ENCODE results near the gene ASXL2.
"Not testable (repeated sequence)": the region's sequence is repeated elsewhere in the genome, so short reads cannot be mapped to it uniquely, and the experiment has no call there.

The ASXL2 gene

DNA sequence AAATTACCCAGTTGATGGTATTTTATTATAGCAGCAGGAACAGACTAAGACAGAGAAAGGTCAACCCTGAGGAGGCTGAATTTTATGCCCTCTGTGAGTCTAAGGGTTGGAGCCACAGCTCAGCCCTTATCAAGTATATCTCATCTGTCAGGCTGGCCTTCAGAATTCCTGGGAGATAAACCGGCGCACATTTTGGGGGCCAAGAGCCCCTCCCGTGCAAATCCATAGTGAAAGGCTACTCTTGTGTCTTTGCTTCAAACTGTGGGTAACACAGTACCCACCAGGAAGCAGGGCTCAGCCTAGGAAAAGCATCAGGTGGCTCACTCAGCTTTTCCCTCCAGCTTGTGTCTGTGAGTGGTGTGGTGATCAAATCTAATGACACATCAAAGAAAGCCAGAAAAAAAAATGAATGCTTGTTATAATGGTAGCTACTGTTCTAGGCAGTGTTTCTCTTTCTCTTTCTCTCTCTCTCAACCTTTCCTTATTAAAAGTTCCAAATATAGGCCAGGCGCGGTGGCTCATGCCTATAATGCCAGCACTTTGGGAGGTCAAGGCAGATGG lies 25.0 kb upstream of the ASXL2 start:
- H3K4me3 ChIP-seq (ENCODE audit: low read length): no peak overlapping the region
- no peak for TF ChIP-seq ZNF274 (IDR thresholded peaks at IDR 0.05; ENCODE audit: low read depth, low read length)

GRCh38 chr2:25899404-25899970 lies 21.2 kb upstream of the ASXL2 start:
- H3K4me3 ChIP-seq (ENCODE audit: low read length): no peak overlapping the region
- TF ChIP-seq ZNF274 (IDR thresholded peaks at IDR 0.05; ENCODE audit: low read depth, low read length): no peak

GRCh38 chr2:25897506-25897905 lies 19.2 kb upstream of the ASXL2 start:
- no peak for TF ChIP-seq ZNF274 (IDR thresholded peaks at IDR 0.05; ENCODE audit: low read depth, low read length)
- H3K4me3 ChIP-seq (ENCODE audit: low read length): no peak overlapping the region

- H3K4me3 ChIP-seq (ENCODE audit: low read length): not testable (repeated sequence)
Observed at GRCh38 chr2:25896308-25896707, 18.0 kb upstream of the ASXL2 start.

- TF ChIP-seq ZNF274 (IDR thresholded peaks at IDR 0.05; ENCODE audit: low read depth, low read length): no peak
- no peak overlapping the region for H3K4me3 ChIP-seq (ENCODE audit: low read length)
Observed at GRCh38 chr2:25895610-25896009, 17.3 kb upstream of the ASXL2 start.

- H3K4me3 ChIP-seq (ENCODE audit: low read length): no peak overlapping the region
- no peak for TF ChIP-seq ZNF274 (IDR thresholded peaks at IDR 0.05; ENCODE audit: low read depth, low read length)
Observed at GRCh38 chr2:25895018-25895417, 16.7 kb upstream of the ASXL2 start.

- no peak for TF ChIP-seq ZNF274 (IDR thresholded peaks at IDR 0.05; ENCODE audit: low read depth, low read length)
- H3K4me3 ChIP-seq (ENCODE audit: low read length): no peak overlapping the region
Observed at GRCh38 chr2:25894135-25894830, 16.0 kb upstream of the ASXL2 start.

GRCh38 chr2:25891672-25892071 lies 13.4 kb upstream of the ASXL2 start:
- H3K4me3 ChIP-seq (ENCODE audit: low read length): no peak overlapping the region
- no peak for TF ChIP-seq ZNF274 (IDR thresholded peaks at IDR 0.05; ENCODE audit: low read depth, low read length)

- TF ChIP-seq ZNF274 (IDR thresholded peaks at IDR 0.05; ENCODE audit: low read depth, low read length): no peak
- H3K4me3 ChIP-seq (ENCODE audit: low read length): no peak overlapping the region
Observed at GRCh38 chr2:25887624-25888242, 9.4 kb upstream of the ASXL2 start.

DNA sequence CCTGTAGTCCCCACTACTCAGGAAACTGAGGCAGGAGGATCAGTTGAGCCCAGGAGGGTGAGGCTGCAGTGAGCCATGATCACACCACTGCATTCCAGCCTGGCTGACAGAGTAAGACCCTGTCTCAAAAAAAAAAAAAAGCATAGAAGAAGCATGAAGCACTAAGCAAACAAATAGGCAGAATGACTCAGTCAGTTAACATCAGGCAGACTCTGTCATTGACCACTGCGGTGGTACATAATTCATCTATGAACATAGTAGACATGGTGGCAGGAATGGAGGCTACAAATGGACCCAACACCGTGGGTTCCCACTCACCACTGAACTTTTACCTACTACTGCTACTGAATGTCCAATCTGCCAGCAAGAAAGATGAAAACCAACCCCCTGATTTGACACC lies 7.6 kb upstream of the ASXL2 start:
- TF ChIP-seq ZNF274 (IDR thresholded peaks at IDR 0.05; ENCODE audit: low read depth, low read length): no peak
- H3K4me3 ChIP-seq (ENCODE audit: low read length): no peak overlapping the region

DNA sequence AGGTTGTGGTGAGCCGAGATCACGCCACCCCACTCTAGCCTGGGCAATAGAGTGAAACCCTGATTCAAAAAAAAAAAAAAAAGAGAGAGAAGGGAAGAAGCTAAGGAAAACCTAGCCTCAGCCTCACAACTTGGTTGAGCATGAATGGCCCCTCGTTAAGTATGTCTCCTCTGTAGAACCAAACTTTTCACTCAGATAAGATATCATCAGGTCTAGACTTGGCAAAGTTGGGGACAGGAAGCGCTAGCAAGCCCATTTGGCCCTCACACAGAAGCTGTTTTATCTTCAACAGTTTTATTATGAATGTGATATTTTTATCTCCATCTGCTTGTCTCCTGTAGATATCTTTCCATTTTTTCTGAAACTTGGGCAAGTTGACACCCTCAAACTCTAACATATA lies 3.5 kb upstream of the ASXL2 start:
- no peak overlapping the region for H3K4me3 ChIP-seq (ENCODE audit: low read length)
- TF ChIP-seq ZNF274 (IDR thresholded peaks at IDR 0.05; ENCODE audit: low read depth, low read length): no peak

- H3K4me3 ChIP-seq (ENCODE audit: low read length): peak overlapping the region; percentile 53
- TF ChIP-seq ZNF274 (IDR thresholded peaks at IDR 0.05; ENCODE audit: low read depth, low read length): no peak
Observed at GRCh38 chr2:25879133-25879730, 945 bp upstream of the ASXL2 start.

- no peak for TF ChIP-seq ZNF274 (IDR thresholded peaks at IDR 0.05; ENCODE audit: low read depth, low read length)
- peak overlapping the region; percentile 80 for H3K4me3 ChIP-seq (ENCODE audit: low read length)
Observed at GRCh38 chr2:25877431-25878360, 591 bp downstream of the ASXL2 start.

- H3K4me3 ChIP-seq (ENCODE audit: low read length): no peak overlapping the region
- TF ChIP-seq ZNF274 (IDR thresholded peaks at IDR 0.05; ENCODE audit: low read depth, low read length): no peak
Observed at GRCh38 chr2:25872134-25872533, 6.2 kb downstream of the ASXL2 start.
